NCI-H2196 (cell line): ENCODE data around the gene CTNNAL1.
"Not testable (repeated sequence)": the region's sequence is repeated elsewhere in the genome, so short reads cannot be mapped to it uniquely, and the experiment has no call there.

Experiments used
- DNase-seq: peaks from one replicate; lab custom pipeline; 2025; ENCODE audit not compliant: unreplicated experiment; lab: John Stamatoyannopoulos, UW

The CTNNAL1 gene

DNA sequence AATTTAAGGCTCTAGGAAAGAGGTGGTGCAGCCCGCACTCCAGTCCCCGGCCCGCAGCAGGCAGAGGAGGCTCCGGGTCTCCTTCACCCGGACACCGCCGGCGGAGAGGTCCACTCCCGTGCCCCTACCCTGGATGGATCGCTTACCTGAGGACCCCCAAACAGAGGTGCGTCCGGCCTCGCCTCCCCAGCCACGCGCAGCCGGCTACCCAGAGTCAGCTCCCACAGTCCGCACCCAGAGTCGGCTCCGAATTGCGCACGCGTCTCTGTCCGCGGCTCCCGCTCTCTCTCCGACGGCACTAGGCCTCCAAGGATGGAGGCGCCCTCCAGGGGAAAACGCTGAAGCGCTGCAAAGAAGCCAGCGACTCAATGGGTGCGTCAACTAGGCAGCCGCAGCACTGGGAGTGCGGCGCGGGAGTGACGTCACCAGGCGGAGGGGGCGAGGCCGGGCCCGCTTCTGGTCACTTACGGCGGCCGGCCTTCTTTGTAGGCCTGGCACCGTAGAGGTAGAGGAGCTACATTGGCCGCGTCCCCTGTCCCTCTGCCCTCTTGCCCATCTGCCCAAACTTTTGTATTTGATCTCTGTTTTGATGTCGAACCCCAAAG, 79.5 kb downstream of the CTNNAL1 start, which contains the start of gene ELP1:
Gene ELP1 (minus strand): TSS at position 407 of the 605 bp plus-strand sequence. CDS start 2,978 bp downstream, outside the sequence.
- peak; percentile 93 for DNase-seq

DNA sequence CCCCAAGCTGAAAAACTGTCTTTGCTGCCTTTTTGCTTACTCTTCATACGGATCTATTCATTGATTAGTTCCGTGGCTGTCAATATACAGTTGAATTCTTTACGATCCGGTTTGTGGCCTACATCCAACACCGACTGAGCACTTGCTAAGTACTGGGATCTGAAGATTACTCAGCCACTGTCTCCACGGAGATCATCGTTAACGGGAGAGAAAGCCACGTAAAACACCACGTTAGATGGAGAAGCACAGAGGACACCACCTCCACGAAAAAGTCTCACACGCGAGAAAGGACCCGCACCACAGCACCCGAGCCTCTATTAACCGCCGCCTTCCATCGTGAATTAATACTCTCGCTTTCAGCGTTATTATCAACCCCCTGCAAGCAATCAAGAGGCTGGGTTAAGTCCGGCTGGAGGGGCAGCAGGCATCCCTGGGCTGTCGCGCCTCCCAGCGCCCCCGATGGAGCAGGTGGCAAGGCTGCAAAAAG, 80.0 kb downstream of the CTNNAL1 start:
- no peak for DNase-seq

DNA sequence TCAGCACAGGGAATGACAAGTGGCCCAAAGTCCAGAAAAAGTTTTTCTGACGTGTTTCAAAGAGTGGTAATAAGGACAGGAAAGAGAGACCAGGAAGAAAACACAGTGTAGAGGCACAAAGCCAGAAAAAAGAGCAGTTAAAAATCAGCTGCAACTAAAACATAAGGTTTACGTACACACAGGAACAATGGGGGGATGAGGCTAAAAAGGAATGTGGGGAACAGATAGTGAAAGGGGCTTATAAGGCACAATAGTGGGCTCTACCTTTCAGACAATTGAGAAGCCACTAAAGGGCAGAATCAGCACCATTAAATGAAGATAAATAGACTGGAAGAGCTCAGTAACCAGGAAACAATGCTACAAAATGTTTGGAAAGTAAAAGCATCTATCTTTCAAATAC, 84.9 kb downstream of the CTNNAL1 start:
- no peak for DNase-seq

DNA sequence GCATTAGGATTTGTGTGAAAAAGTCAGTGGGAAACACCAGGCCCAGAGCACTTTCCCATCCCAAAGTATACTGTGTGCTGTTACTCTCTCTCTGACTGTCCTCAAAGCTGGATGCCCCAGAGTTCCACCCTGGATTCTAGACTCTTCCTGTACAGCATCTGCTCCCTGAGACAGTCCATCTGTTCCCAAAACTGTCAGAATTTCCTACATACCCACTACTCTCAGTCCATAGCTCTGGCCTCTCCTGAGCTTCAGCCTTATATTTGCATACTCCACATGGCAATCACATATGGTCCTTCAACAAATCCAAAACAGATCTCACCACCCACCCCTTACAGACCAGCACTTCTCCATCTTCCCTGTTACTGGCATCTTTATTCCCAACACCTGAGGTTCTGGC, 88.8 kb downstream of the CTNNAL1 start:
- no peak for DNase-seq

DNA sequence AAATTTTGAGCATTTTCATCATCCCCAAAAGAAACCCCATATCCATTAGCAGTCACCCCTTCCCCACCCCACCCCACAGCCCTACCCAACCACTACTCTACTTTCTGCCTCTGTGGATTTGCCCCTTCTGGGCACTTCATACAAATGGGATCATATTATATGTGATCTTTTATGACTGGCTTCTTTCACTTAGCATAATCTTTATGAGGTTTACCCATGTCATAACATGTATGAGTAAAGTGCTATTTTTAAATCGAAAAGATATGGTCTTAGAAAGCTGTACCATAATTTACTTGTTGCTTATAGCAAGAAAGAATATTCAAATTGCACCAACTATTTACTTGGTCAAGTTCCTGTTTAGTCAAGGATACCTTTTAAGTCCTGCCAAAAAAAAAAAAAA, 92.1 kb downstream of the CTNNAL1 start:
- no peak for DNase-seq

DNA sequence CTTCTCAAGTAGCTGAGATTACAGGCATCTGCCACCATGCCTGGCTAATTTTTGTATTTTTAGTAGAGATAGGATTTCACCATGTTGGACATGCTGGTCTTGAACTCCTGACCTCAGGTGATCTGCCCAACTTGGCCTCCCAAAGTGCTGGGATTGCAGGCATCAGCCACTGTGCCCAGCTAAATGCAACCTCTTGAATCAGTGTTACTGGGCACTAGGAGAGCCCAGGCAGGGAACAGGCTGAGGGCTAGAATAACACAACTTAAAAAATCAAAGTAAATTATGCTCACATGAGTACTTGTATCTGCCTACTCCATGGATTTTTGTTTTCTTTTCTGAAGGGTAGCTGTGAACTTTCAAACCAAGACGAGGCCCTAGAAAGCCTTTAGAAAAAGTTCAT, 92.9 kb downstream of the CTNNAL1 start:
- DNase-seq: not testable (repeated sequence)

DNA sequence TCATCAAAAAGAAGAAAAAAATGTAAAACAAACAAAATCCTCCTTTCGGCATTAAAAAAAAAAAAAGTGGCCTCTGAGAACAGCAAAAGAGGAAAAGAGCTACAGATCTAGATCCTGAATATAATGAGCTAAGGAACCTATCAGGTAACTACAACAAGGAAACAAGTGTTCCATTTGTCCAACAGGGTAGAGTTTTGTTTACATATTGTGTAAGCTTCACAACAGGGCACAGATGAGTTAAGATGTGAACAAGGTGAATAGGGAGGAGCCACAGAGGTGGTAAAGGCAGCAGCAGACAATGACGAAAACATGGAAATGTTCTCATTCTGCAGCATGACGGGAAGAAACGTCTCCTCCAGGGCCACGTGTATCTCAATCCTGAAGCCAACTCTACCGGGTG, 93.8 kb downstream of the CTNNAL1 start:
- no peak for DNase-seq

DNA sequence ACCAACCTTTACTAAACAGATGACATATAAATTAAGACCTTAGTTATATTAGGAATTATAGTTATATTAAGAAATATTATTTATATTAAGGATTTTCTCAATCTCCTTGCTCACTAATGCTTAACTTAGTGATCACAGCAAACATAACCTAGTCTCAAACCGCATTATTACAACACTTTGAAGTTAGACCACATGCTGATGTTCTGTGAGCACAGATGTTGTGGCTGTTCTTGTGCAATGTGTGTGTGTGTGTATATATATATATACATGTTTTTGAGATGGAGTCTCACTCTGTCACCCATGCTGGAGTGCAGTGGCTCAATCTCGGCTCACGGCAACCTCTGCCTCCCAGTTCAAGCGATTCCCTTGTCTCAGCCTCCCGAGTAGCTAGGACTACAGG, 99.9 kb downstream of the CTNNAL1 start:
- no peak for DNase-seq

DNA sequence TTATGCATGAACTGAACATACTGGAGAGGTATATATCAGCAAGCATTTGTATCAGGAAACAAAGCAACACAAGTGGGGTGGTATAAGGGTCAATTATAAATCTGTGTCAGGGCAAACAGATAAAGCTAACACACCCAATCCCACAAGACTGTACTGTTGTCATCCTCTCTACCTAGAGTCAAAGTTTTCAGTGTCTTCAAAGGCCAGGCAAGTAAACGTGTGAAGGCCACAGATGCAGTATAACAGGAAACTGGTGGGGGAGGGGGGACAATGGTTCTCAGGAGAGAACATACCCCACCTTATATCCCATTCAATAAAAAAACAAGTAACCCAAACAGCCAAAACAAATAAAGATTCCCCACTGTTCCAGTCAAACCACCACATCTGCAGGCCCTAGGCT, 101.5 kb downstream of the CTNNAL1 start:
- DNase-seq: no peak

DNA sequence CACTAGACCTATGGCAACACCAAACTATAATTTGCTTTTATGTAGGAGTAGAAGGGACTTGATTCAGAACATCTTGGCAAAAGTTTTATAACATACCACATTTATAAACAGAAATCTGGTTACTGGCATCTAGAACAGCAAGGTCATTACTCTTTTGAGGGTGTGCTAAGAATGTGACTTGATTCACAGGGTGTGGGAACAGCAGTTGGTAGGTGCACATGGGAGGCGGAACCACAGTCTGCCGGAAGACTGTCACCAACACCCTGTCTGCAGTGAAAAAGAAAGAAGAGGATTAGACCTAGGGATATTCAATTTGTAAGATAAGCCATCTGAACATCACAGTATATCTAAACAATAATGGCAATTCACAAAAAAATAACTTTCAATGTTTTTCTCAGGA, 102.4 kb downstream of the CTNNAL1 start:
- DNase-seq: no peak

DNA sequence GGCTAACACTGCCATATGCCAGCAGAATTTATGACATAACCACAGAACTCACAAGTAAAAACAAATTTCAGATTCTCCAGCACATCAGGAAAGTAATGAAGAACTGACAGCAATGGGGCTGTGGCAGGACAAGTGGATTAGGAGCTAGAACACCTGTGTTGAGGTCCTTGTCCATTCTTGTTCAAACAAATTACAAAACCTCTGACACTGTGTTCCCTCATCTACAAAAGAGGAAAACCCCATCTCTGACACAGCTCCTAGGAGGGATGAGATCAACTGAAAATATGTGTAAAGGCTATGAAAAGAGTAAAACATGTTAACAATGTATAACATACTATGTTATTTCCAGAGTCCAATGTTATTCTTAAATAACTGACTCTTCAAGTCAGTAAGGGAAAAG, 102.9 kb downstream of the CTNNAL1 start:
- no peak for DNase-seq

DNA sequence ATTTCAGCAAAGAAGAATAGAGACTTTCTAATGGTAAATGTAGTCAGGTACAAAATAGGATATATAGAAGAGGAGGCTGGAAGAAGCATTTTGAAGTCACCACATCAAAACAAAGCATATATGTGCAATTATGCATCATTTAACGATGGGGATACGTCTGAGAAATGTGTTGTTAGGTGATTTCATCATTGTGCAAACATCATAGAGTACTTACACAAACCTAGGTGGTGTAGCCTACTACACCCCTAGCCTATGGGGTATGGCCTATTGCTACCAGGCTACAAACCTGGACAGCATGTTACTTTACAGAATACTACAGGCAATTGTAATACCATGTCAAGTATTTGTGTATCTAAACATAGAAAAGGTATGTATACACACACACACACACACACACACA, 107.8 kb downstream of the CTNNAL1 start:
- no peak for DNase-seq

DNA sequence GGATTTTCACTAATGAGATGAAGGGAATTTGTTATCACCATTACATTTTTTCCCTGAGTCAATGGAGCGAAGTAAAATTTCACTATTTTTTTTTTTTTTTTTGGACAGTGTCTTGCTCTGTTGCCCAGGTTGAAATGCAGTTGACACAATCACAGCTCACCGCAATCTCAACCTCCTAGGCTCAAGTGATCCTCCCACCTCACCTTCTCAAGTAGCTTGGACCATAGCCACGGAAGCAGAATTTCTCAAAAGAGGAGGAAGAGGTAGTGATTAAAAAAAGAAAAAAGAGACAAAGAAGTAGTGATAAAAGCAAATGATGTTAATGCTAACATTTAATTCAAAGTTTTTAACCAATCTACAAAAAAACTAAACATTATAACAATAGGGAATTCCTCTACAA, 109.1 kb downstream of the CTNNAL1 start:
- no peak for DNase-seq

DNA sequence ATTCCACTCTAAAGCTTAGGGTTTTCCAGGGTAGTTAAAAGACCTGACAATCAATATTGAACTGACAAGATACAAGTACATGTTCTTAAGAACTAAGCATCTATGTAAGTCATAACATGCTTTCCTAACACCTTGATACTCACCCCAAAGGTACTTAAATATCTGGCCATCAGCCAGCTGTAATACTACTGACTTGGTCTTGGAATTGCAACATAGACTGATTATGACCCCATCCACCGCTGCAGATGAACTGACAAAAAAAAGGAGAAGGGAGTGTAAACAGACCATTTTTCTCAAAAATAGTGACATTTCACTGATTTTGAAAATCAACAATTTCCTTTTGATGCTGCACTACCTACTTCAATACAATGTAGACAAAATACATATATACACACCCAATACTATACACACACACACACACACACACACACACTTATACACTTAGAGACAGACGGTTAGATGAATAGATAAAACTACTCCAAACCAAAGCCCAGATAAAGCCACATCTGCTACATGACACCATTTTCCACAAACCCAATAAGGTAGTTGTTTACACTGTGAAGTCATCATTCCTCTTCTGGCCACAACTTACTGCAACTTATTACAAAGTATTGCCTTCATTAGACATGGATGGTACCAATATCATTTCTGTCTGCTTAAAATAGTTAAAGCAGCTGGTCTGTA, 109.7 kb downstream of the CTNNAL1 start:
- peak; percentile 8 for DNase-seq

DNA sequence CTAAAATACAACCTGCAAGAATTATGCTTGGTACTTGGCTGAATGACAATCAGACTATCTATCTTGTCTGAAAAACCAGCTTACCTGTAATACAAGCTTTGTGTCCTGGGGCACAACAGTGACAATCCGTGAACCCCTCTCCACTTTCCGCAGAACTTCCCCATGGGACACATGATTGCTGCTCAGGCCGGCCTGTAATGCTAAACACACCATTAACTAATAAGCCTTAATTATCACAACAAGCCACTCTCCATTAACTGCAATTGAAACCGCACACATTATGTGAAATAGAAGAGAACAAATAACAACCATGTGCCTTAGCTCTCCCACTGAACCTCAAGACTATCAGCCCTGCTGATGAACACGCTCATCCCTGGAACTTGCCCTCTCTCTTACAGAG, 113.1 kb downstream of the CTNNAL1 start:
- DNase-seq: no peak

DNA sequence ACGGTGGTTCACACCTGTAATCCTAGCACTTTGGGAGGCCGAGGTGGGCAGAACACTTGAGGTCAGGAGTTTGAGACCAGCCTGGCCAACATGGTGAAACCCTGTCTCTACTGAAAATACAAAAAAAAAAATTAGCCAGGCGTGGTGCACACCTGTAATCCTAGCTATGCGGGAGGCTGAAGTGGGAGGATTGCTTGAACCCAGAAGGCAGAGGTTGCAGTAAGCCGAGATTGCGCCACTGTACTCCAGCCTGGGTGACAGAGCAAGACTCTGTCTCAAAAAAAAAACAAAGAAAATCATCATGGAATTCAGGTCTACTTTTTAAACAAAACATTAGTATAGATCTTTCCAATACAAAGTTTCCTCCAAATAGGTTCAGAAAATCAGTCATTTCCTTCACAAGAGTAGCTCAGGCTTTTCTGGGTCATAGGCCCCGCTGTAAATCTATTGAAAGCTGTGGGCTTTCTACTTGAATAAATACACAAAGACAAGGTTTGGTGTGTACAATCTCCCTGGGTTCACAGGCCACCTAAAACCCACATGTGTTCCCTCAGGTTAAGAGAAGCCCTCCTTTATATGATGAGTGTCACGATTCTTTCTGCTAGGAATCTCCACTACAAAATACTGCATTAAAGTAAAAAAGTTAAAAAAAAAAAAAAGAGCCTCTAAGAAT, 114.1 kb downstream of the CTNNAL1 start:
- DNase-seq: not testable (repeated sequence)

DNA sequence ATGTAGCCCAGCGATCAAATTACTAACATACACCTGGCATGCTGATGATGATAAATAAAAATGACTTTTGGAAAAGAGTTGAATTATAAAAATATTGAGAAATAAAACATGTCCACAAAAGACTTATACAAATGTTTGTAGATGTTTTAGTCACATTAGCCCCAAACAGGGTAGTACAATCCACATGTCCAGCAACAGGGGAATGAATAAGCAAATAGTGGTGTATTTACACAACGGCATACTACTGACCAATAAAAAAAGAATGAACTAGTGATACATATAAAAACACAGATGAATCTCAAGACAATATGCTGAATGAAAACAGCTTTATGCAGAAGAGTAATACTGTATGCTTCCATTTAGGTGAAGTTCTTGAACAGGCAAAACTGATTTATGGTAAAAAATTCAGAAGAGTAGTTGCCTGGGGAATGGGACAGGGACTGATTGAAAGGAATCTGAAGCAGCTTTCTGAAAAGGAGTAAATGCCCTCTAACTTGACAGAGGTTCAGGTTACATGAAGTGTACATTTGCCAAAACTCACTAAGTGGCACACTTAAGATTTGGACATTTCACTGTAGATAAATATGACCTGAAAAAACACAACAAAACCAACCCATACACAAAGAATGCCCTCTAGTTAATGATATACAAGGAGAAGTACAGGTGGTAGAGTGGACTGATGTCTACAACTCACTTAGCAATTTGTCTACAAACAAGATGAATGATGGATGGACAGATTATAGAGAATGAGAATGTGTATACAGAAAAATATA, 115.8 kb downstream of the CTNNAL1 start:
- DNase-seq: no peak

DNA sequence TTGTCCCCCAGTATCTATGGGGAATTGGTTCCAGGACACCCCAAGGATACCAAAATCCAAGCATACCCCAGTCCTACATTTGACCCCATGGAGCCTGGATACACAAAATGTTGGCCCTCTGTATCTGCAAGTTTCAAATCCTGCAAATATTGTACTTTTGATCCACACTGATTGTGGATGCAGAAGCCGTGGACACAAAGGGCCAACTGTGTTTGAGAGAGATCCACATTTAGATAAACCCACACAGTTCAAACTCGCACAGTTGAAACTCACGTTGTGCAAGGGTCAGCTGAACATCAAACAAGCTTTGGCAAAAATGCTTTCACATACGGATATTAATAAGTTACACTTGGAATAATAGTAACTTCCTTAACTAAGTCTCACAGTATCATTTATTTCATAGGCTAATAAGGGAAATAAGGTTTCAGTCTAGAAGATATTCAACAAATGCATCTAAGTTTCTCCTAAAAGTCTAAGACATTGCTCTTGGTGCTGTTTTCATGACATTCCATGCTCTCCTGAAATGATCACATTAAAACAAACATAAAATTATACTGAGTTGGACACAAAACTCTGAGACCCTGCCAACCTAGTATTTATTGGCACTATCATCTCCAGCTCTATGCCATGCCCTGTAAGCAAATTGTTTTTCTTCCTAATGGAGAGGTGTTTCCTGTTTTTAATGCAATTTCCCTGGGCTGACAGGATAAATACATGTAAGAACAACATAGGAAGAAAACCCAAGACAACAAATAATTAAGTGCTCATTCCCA, 118.9 kb downstream of the CTNNAL1 start:
- DNase-seq: no peak
